ENCODE data around the gene ANKRD53.

GRCh38 chr2:70977605-70978205 lies 725 bp upstream of the ANKRD53 start:
- TF ChIP-seq CTCF (IDR thresholded peaks at IDR 0.05), result no peak; the same call in 1 of the 3 replicates
- TF ChIP-seq EHF (CRISPR knock-in tag; IDR thresholded peaks at IDR 0.05), result no peak
- no peak for TF ChIP-seq RFX5 (IDR thresholded peaks at IDR 0.05)
- TF ChIP-seq, protein P1, sequence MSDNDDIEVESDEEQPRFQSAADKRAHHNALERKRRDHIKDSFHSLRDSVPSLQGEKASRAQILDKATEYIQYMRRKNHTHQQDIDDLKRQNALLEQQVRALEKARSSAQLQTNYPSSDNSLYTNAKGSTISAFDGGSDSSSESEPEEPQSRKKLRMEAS (IDR thresholded peaks at IDR 0.05), result no peak
- TF ChIP-seq NFE2L2 (conservative IDR thresholded peaks at IDR 0.05; ENCODE audit: low read length), result no peak
- TF ChIP-seq POLR2A (IDR thresholded peaks at IDR 0.05; ENCODE audit: low read length), result no peak
- no peak for TF ChIP-seq MAFK (IDR thresholded peaks at IDR 0.05; ENCODE audit: partially characterized antibody)
- TF ChIP-seq, protein P2, sequence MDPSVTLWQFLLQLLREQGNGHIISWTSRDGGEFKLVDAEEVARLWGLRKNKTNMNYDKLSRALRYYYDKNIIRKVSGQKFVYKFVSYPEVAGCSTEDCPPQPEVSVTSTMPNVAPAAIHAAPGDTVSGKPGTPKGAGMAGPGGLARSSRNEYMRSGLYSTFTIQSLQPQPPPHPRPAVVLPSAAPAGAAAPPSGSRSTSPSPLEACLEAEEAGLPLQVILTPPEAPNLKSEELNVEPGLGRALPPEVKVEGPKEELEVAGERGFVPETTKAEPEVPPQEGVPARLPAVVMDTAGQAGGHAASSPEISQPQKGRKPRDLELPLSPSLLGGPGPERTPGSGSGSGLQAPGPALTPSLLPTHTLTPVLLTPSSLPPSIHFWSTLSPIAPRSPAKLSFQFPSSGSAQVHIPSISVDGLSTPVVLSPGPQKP (IDR thresholded peaks at IDR 0.05; ENCODE audit: low read depth, low read length), result no peak
- TF ChIP-seq, protein P3, sequence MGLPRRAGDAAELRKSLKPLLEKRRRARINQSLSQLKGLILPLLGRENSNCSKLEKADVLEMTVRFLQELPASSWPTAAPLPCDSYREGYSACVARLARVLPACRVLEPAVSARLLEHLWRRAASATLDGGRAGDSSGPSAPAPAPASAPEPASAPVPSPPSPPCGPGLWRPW (IDR thresholded peaks at IDR 0.05), result no peak
- TF ChIP-seq ESRRA (IDR thresholded peaks at IDR 0.05; ENCODE audit: borderline replicate concordance, low read length), result no peak
- no peak for TF ChIP-seq RAD21 (conservative IDR thresholded peaks at IDR 0.05 in 1 of 2, IDR thresholded peaks at IDR 0.05 in 1 of 2)
- TF ChIP-seq RCOR1 (IDR thresholded peaks at IDR 0.05; ENCODE audit: low read depth, low read length), result no peak
- TF ChIP-seq EP300 (IDR thresholded peaks at IDR 0.05), result no peak
- no peak for TF ChIP-seq SREBF2 (IDR thresholded peaks at IDR 0.05)
